Loucy (cell line): ENCODE data around the gene CNIH3.

Source experiments
- H2AFZ ChIP-seq: fragments of 200-600 bp; sonication (generic); 2 replicates; pipeline ENCODE4 v1.6.0; 2016; ENCODE audit warnings: antibody characterized with exemption, mild to moderate bottlenecking, low read length, moderate library complexity
- H3F3A ChIP-seq: fragments of 200-600 bp; 2 replicates; pipeline ENCODE4 v1.6.0; 2016; ENCODE audit warnings: antibody characterized with exemption, low read depth, mild to moderate bottlenecking
- H3K27me3 ChIP-seq: fragments of 200-600 bp; sonication (generic); 2 replicates; pipeline ENCODE4 v1.6.1; 2014; ENCODE audit warnings: low read length, mild to moderate bottlenecking; ENCODE audit not compliant: insufficient read depth, poor library complexity, severe bottlenecking
- H3K36me3 ChIP-seq: fragments of 200-600 bp; sonication (generic); 2 replicates; pipeline ENCODE4 v1.6.1; 2016; ENCODE audit warnings: low read length; ENCODE audit not compliant: insufficient read depth
- H3K4me1 ChIP-seq: fragments of 200-600 bp; sonication (generic); 2 replicates; pipeline ENCODE4 v1.5.1; 2014; ENCODE audit warnings: low read length, mild to moderate bottlenecking; ENCODE audit not compliant: insufficient read depth, poor library complexity, severe bottlenecking
- H3K4me2 ChIP-seq: fragments of 200-600 bp; sonication (generic); 2 replicates; pipeline ENCODE4 v1.6.0; 2014; ENCODE audit warnings: antibody characterized with exemption, low read length, low read depth, mild to moderate bottlenecking; ENCODE audit not compliant: poor library complexity, severe bottlenecking
- H3K4me3 ChIP-seq: fragments of 200-600 bp; sonication (generic); 2 replicates; pipeline ENCODE4 v1.5.1; 2014; ENCODE audit warnings: low read length, mild to moderate bottlenecking, mixed read lengths; ENCODE audit not compliant: poor library complexity, severe bottlenecking
- H3K79me2 ChIP-seq: fragments of 200-600 bp; sonication (generic); 2 replicates; pipeline ENCODE4 v1.6.1; 2014; ENCODE audit warnings: low read length; ENCODE audit not compliant: insufficient read depth
- H3K9ac ChIP-seq: fragments of 200-600 bp; sonication (generic); 2 replicates; pipeline ENCODE4 v1.6.0; 2014; ENCODE audit warnings: mild to moderate bottlenecking, low read depth, low read length, moderate library complexity; ENCODE audit not compliant: poor library complexity, severe bottlenecking
- H3K9me2 ChIP-seq: fragments of 200-600 bp; sonication (generic); replicated peaks from 2 replicates; pipeline ENCODE4 v1.6.1; 2016; ENCODE audit warnings: low read depth, low read length, mixed read lengths
- H3K9me3 ChIP-seq: fragments of 200-600 bp; sonication (generic); 2 replicates; pipeline ENCODE4 v1.6.1; 2014; ENCODE audit warnings: mild to moderate bottlenecking, antibody characterized with exemption, low read length, low read depth; ENCODE audit not compliant: insufficient read depth
- H4K20me1 ChIP-seq: fragments of 200-600 bp; sonication (generic); 2 replicates; pipeline ENCODE4 v1.6.0; 2014; ENCODE audit warnings: antibody characterized with exemption, low read length, mild to moderate bottlenecking; ENCODE audit not compliant: insufficient read depth, poor library complexity, severe bottlenecking
- CTCF ChIP-seq: fragments of 200-600 bp; sonication (generic); conservative IDR thresholded peaks from 2 replicates; pipeline ENCODE4 v1.5.1; 2014; ENCODE audit warnings: mild to moderate bottlenecking, antibody characterized with exemption, low read length
- EZH2phosphoT487 ChIP-seq: fragments of 200-600 bp; IDR thresholded peaks from 2 replicates; pipeline ENCODE4 v1.6.1; 2018; ENCODE audit warnings: antibody characterized with exemption, mild to moderate bottlenecking, moderate library complexity, borderline replicate concordance

CNIH3 gene

DNA sequence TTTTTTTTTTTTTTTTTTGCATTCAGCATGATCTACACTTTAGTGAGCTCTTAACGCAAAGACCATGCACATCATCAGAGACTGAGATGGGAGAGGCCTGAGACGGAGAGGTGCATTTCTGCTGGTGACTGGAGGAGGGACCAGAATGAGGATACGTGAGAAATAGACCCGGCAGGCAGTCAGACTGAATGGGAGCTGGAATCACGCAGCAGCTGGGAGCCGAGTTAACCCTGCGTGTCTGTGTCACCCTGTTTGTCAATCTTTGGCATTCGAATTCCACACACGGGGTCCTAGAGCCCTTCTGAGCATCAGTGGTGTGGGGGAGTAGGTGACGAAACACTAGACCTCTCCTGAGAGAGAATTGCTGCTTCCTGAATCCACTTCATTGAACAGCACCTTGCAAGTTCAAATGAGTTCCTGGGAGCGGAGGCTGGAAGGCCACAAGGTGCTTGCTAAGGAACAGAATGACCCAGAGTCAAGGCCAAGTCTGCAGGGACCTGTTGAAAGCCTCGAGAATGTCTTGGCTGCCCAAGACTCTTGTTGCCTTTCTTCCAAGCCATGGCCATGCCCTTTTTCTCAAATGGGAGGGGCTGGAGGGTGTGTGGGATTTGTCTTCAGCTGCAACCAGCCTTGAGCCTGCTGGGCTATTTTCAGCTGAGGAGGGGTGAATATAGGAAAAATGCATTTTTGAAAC is 123.3 kb downstream of the CNIH3 start:
- H3F3A ChIP-seq, result no peaks in the 10 kb centered on the region
- no peak overlapping the region for H3K4me2 ChIP-seq
- no peaks in the 10 kb centered on the region for H3K27me3 ChIP-seq
- peaks cover 6% of the 10 kb centered on the region for H3K4me1 ChIP-seq
- H3K79me2 ChIP-seq, result no peaks in the 10 kb centered on the region
- no peaks in the 10 kb centered on the region for H4K20me1 ChIP-seq
- no peak overlapping the region for H3K4me3 ChIP-seq
- H3K36me3 ChIP-seq, result peaks cover 3% of the 10 kb centered on the region; the same call in 1 of the 2 replicates
- H3K9me3 ChIP-seq, result no peaks in the 10 kb centered on the region
- TF ChIP-seq EZH2phosphoT487, result no peak
- TF ChIP-seq CTCF, result no peak
- no peaks in the 10 kb centered on the region for H3K9me2 ChIP-seq
- no peak overlapping the region for H2AFZ ChIP-seq
- no peak overlapping the region for H3K9ac ChIP-seq

DNA sequence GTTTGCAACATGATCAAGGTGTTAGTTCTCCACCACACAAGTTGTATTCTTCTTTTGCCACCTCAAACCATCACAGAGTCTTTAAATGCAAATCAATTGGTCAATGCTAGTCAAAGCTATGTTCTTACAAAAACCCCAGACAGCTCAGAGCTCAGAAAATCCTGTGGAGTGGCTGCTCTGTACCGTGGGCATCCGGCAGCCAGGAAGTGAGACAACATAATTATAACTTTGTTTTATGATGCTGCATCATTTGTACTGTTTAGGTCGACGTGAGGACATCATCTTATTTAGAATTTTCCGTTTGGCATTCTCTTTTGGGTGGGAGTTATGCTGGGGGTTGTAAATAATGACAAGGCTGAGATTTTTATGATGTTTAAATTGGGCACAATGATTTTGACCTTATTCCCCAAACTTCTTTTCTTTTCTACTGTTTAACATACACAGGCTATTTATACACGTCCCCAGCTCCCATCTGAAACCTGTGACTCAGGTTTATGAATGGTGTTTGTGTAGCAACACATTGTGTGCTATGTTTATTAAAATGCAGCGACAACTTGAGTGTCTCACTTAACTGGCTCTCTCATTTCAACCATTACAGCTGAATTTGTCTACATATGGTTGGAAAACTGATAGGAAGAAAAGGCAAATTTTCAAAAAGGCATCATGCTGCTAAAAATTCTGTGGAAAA is 124.0 kb downstream of the CNIH3 start:
- Histone ChIP-seq H3F3A (no peaks in the 10 kb centered on the region), H3K4me2 (no peak overlapping the region), H3K4me1 (peaks cover 9% of the 10 kb centered on the region), H2AFZ (no peak overlapping the region), H3K4me3 (no peak overlapping the region), H3K27me3 (no peaks in the 10 kb centered on the region), H4K20me1 (no peaks in the 10 kb centered on the region), H3K9ac (no peak overlapping the region), H3K9me3 (no peaks in the 10 kb centered on the region), H3K79me2 (no peaks in the 10 kb centered on the region), H3K9me2 (no peaks in the 10 kb centered on the region), H3K36me3 (peaks cover 3% of the 10 kb centered on the region; the same call in 1 of the 2 replicates)
- TF ChIP-seq EZH2phosphoT487 (no peak), CTCF (no peak)

DNA sequence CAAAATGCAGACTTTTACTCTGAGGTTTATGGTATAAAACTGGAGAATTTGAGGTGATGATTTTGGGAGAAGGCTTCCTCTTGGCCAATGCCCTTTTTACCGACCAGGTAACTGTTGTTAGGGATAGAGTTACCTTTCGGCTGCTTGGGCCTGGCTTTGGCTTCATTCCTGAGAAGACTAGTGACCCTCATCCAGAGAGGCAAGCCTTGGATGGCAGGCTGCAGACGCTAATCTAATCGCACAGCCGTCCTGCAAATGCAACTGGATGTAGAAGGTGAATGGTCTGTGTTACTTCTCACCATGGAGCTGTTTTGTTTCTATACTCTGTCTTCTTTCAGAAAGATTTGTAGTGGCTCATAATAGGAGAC is 124.6 kb downstream of the CNIH3 start:
- H3K4me2 ChIP-seq, result no peak overlapping the region

More for the DNA sequence above, 124.6 kb downstream of the CNIH3 start:
- Histone ChIP-seq H3K79me2 (no peaks in the 10 kb centered on the region), H3F3A (no peaks in the 10 kb centered on the region), H3K9me2 (no peaks in the 10 kb centered on the region), H3K4me1 (peaks cover 14% of the 10 kb centered on the region), H3K27me3 (no peaks in the 10 kb centered on the region), H2AFZ (no peak overlapping the region), H3K36me3 (peaks cover 3% of the 10 kb centered on the region; the same call in 1 of the 2 replicates), H4K20me1 (no peaks in the 10 kb centered on the region), H3K9me3 (no peaks in the 10 kb centered on the region), H3K4me3 (no peak overlapping the region), H3K9ac (no peak overlapping the region)
- TF ChIP-seq EZH2phosphoT487 (no peak), CTCF (no peak)
